HL-60 (cell line): Measurements from ENCODE around the gene PPP3CA.

Source experiments
- GABPA ChIP-seq: IDR thresholded peaks from 2 replicates; pipeline ENCODE4 v1.6.1; 2012; ENCODE audit warnings: low read depth
- POLR2AphosphoS5 ChIP-seq: IDR thresholded peaks from 2 replicates; pipeline ENCODE4 v1.6.1; 2012; ENCODE audit warnings: low read depth
- TF ChIP-seq, protein P1 (sequence below): IDR thresholded peaks from one replicate; pipeline ENCODE4 v1.5.1; 2011; ENCODE audit warnings: low read length, control low read depth, inconsistent platforms; ENCODE audit not compliant: insufficient read depth
- TF ChIP-seq, protein P2 (sequence below): IDR thresholded peaks from 2 replicates; pipeline ENCODE4 v1.6.1; 2012; ENCODE audit warnings: low read depth; ENCODE audit not compliant: insufficient replicate concordance

DNA sequence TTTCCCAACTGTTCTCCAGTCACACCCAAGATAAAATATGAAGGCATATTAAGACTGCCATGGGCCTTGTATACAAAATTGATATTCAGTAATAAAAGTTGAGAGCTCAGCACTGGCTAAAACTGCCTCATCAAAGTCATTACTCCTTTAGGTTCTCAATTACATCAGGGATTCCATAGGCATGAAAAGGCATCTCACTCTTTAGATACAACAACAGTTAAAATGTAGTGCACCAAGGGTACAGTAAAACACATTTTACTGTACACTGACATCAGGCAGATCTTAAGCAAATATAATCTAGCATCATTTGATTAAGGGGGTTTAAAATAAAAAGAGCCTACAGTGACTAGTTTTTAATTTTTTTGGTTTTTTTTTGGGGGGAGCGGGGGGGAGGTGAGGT is 107.7 kb downstream of the PPP3CA start:
- TF ChIP-seq, protein P1, sequence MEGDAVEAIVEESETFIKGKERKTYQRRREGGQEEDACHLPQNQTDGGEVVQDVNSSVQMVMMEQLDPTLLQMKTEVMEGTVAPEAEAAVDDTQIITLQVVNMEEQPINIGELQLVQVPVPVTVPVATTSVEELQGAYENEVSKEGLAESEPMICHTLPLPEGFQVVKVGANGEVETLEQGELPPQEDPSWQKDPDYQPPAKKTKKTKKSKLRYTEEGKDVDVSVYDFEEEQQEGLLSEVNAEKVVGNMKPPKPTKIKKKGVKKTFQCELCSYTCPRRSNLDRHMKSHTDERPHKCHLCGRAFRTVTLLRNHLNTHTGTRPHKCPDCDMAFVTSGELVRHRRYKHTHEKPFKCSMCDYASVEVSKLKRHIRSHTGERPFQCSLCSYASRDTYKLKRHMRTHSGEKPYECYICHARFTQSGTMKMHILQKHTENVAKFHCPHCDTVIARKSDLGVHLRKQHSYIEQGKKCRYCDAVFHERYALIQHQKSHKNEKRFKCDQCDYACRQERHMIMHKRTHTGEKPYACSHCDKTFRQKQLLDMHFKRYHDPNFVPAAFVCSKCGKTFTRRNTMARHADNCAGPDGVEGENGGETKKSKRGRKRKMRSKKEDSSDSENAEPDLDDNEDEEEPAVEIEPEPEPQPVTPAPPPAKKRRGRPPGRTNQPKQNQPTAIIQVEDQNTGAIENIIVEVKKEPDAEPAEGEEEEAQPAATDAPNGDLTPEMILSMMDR, result no peak
- TF ChIP-seq GABPA (no peak), POLR2AphosphoS5 (no peak)
- TF ChIP-seq, protein P2, sequence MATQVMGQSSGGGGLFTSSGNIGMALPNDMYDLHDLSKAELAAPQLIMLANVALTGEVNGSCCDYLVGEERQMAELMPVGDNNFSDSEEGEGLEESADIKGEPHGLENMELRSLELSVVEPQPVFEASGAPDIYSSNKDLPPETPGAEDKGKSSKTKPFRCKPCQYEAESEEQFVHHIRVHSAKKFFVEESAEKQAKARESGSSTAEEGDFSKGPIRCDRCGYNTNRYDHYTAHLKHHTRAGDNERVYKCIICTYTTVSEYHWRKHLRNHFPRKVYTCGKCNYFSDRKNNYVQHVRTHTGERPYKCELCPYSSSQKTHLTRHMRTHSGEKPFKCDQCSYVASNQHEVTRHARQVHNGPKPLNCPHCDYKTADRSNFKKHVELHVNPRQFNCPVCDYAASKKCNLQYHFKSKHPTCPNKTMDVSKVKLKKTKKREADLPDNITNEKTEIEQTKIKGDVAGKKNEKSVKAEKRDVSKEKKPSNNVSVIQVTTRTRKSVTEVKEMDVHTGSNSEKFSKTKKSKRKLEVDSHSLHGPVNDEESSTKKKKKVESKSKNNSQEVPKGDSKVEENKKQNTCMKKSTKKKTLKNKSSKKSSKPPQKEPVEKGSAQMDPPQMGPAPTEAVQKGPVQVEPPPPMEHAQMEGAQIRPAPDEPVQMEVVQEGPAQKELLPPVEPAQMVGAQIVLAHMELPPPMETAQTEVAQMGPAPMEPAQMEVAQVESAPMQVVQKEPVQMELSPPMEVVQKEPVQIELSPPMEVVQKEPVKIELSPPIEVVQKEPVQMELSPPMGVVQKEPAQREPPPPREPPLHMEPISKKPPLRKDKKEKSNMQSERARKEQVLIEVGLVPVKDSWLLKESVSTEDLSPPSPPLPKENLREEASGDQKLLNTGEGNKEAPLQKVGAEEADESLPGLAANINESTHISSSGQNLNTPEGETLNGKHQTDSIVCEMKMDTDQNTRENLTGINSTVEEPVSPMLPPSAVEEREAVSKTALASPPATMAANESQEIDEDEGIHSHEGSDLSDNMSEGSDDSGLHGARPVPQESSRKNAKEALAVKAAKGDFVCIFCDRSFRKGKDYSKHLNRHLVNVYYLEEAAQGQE, result no peak
